ENCODE measurements around the gene MYZAP.
A peak's percentile ranks its signal among the peaks of the same experiment; 100 is the strongest.

The MYZAP gene

GRCh38 chr15:57586661-57587424, 4.9 kb upstream of the MYZAP start:
- TF ChIP-seq CTCF (IDR thresholded peaks at IDR 0.05; ENCODE audit: low read depth, low read length) = no peak
- no peak overlapping the region for H3K4me3 ChIP-seq (replicated peaks in 1 of 2; ENCODE audit: low read depth in 2 of 2, low read length in 2 of 2)
- DNase-seq (ENCODE audit: low read depth in 2 of 2) = peak in 1 of 2 donors; percentile 71

GRCh38 chr15:57589281-57589680, 2.4 kb upstream of the MYZAP start:
- no peak for TF ChIP-seq CTCF (IDR thresholded peaks at IDR 0.05; ENCODE audit: low read depth, low read length)
- no peak overlapping the region for H3K4me3 ChIP-seq (replicated peaks in 1 of 2; ENCODE audit: low read depth in 2 of 2, low read length in 2 of 2)
- no peak for DNase-seq (ENCODE audit: low read depth in 2 of 2)

- TF ChIP-seq CTCF (IDR thresholded peaks at IDR 0.05; ENCODE audit: low read depth, low read length) = no peak
- no peak for DNase-seq (ENCODE audit: low read depth in 2 of 2)
- no peak overlapping the region for H3K4me3 ChIP-seq (replicated peaks in 1 of 2; ENCODE audit: low read depth in 2 of 2, low read length in 2 of 2)
Measured at GRCh38 chr15:57589754-57590153, 1.9 kb upstream of the MYZAP start.

- no peak for DNase-seq (ENCODE audit: low read depth in 2 of 2)
- TF ChIP-seq CTCF (IDR thresholded peaks at IDR 0.05; ENCODE audit: low read depth, low read length) = no peak
- peak overlapping the region; percentile 48 to 54 for H3K4me3 ChIP-seq (replicated peaks in 1 of 2; ENCODE audit: low read depth in 2 of 2, low read length in 2 of 2)
Measured at GRCh38 chr15:57591237-57591821, 375 bp upstream of the MYZAP start.

- TF ChIP-seq CTCF (IDR thresholded peaks at IDR 0.05; ENCODE audit: low read depth, low read length) = no peak
- DNase-seq (ENCODE audit: low read depth in 2 of 2) = no peak
- peak overlapping the region; percentile 45 to 54 for H3K4me3 ChIP-seq (replicated peaks in 1 of 2; ENCODE audit: low read depth in 2 of 2, low read length in 2 of 2)
Measured at GRCh38 chr15:57592426-57592825, 722 bp downstream of the MYZAP start.

GRCh38 chr15:57592836-57593420, 1.2 kb downstream of the MYZAP start:
- no peak for DNase-seq (ENCODE audit: low read depth in 2 of 2)
- H3K4me3 ChIP-seq (replicated peaks in 1 of 2; ENCODE audit: low read depth in 2 of 2, low read length in 2 of 2) = no peak overlapping the region
- TF ChIP-seq CTCF (IDR thresholded peaks at IDR 0.05; ENCODE audit: low read depth, low read length) = no peak

All from cardiac fibroblast (primary cell).